GM23338 (cell line): ENCODE data around the gene NOSTRIN.

Source experiments
- CREB1 ChIP-seq: fragments of 250-450 bp; sonication (Bioruptor Pico); IDR thresholded peaks from 2 replicates; pipeline ENCODE4 v1.5.0; 2020; ENCODE audit warnings: low read depth, mild to moderate bottlenecking, moderate library complexity
- EZH2 ChIP-seq: fragments of 200-600 bp; sonication (generic); IDR thresholded peaks from one replicate; pipeline ENCODE4 v1.8.0; 2017; ENCODE audit warnings: antibody characterized with exemption, mild to moderate bottlenecking, low read depth; ENCODE audit not compliant: unreplicated experiment
- JUNB ChIP-seq: IDR thresholded peaks from one replicate; pipeline ENCODE4 v1.6.1; 2016; ENCODE audit warnings: antibody characterized with exemption; ENCODE audit not compliant: unreplicated experiment
- POLR2AphosphoS5 ChIP-seq: IDR thresholded peaks from 2 replicates; pipeline ENCODE4 v1.6.1; 2016; ENCODE audit warnings: antibody characterized with exemption, low read depth
- STAT1 ChIP-seq: IDR thresholded peaks from one replicate; pipeline ENCODE4 v1.6.1; 2016; ENCODE audit warnings: antibody characterized with exemption; ENCODE audit not compliant: unreplicated experiment
- TF ChIP-seq, protein P1 (sequence below), 2 experiments: fragments of 200-600 bp in 1 of 2; sonication (generic) in 1 of 2; conservative IDR thresholded peaks; 2 replicates each; pipeline versions ENCODE4 v1.5.1 to v1.6.1; 2016 to 2017; ENCODE audit warnings: antibody characterized with exemption in 2 of 2, low read depth in 2 of 2, mild to moderate bottlenecking in 2 of 2, moderate library complexity in 1 of 2
- TF ChIP-seq, protein P2 (sequence below): IDR thresholded peaks from one replicate; pipeline ENCODE4 v1.6.1; 2018; ENCODE audit warnings: antibody characterized with exemption; ENCODE audit not compliant: unreplicated experiment

DNA sequence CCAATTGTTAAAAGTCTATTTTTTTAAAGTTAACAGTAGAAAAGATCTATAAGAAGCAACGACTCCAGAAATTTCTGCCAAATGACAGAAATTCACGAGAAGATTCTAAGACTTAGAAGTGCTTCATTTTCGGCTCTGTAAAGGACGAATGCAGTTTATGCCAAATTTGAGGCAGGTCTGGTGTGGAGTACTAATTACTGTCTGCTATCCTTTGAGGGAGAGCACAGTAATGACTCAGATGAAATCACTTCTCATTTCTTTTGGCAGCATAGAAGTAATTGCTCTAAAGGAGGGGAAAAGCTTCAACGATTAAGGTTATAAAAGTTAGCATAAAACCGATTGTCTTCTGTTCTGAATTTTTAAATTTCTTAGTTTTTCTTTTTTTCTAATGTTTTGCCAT, 110.0 kb downstream of the NOSTRIN start:
- TF ChIP-seq, protein P1, sequence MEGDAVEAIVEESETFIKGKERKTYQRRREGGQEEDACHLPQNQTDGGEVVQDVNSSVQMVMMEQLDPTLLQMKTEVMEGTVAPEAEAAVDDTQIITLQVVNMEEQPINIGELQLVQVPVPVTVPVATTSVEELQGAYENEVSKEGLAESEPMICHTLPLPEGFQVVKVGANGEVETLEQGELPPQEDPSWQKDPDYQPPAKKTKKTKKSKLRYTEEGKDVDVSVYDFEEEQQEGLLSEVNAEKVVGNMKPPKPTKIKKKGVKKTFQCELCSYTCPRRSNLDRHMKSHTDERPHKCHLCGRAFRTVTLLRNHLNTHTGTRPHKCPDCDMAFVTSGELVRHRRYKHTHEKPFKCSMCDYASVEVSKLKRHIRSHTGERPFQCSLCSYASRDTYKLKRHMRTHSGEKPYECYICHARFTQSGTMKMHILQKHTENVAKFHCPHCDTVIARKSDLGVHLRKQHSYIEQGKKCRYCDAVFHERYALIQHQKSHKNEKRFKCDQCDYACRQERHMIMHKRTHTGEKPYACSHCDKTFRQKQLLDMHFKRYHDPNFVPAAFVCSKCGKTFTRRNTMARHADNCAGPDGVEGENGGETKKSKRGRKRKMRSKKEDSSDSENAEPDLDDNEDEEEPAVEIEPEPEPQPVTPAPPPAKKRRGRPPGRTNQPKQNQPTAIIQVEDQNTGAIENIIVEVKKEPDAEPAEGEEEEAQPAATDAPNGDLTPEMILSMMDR (conservative IDR thresholded peaks at IDR 0.05; ENCODE audit: low read depth in 2 of 2) = no peak
- TF ChIP-seq, protein P2, sequence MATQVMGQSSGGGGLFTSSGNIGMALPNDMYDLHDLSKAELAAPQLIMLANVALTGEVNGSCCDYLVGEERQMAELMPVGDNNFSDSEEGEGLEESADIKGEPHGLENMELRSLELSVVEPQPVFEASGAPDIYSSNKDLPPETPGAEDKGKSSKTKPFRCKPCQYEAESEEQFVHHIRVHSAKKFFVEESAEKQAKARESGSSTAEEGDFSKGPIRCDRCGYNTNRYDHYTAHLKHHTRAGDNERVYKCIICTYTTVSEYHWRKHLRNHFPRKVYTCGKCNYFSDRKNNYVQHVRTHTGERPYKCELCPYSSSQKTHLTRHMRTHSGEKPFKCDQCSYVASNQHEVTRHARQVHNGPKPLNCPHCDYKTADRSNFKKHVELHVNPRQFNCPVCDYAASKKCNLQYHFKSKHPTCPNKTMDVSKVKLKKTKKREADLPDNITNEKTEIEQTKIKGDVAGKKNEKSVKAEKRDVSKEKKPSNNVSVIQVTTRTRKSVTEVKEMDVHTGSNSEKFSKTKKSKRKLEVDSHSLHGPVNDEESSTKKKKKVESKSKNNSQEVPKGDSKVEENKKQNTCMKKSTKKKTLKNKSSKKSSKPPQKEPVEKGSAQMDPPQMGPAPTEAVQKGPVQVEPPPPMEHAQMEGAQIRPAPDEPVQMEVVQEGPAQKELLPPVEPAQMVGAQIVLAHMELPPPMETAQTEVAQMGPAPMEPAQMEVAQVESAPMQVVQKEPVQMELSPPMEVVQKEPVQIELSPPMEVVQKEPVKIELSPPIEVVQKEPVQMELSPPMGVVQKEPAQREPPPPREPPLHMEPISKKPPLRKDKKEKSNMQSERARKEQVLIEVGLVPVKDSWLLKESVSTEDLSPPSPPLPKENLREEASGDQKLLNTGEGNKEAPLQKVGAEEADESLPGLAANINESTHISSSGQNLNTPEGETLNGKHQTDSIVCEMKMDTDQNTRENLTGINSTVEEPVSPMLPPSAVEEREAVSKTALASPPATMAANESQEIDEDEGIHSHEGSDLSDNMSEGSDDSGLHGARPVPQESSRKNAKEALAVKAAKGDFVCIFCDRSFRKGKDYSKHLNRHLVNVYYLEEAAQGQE = no peak
- no peak for TF ChIP-seq JUNB
- no peak for TF ChIP-seq POLR2AphosphoS5
- no peak for TF ChIP-seq STAT1
- TF ChIP-seq EZH2 = no peak
- TF ChIP-seq CREB1 = no peak
